A673 (cell line): ENCODE measurements around the gene SPRING1. TPM values are rescaled to one million over a fixed set of nuclear protein-coding genes. Genes with fewer than 3 reads are reported as not detected.

Experiments used
- Bru-seq: library from RNA; stranded (reverse); fragments of 400-500 nt; gene quantifications from one replicate; lab custom pipeline; 2021; lab: Mats Ljungman, UMichigan
- BruChase-seq, 2 experiments: library from RNA; stranded (reverse); fragments of 400-500 nt; gene quantifications; one replicate each; lab custom pipeline; 2021; lab: Mats Ljungman, UMichigan
- BruUV-seq: library from RNA; stranded (reverse); fragments of 400-500 nt; replicated peaks from 2 replicates; lab custom pipeline; 2021; lab: Mats Ljungman, UMichigan
- CTCF ChIA-PET: fragments of 300-600 bp; sonication (Branson Sonifier 250); formaldehyde crosslinking; loops from one replicate; lab custom pipeline; 2022; ENCODE audit warnings: antibody characterized with exemption; lab: Charles Lee
- POLR2A ChIA-PET: fragments of 300-600 bp; sonication (Branson Sonifier 250); formaldehyde crosslinking; loops from one replicate; lab custom pipeline; 2022; ENCODE audit warnings: antibody characterized with exemption; ENCODE audit not compliant: low non-redundant PET; lab: Charles Lee
- DNase-seq: peaks from one replicate; pipeline ENCODE4 v3.0.0-alpha.2; 2015; ENCODE audit warnings: low spot score
- H3K27ac ChIP-seq: fragments of 200-600 bp; sonication (generic); 2 replicates; pipeline ENCODE4 v1.5.1; 2016; ENCODE audit warnings: mixed run types, low read depth, mild to moderate bottlenecking, mixed read lengths, antibody characterized with exemption, low read length; ENCODE audit not compliant: poor library complexity, severe bottlenecking
- H3K27me3 ChIP-seq: fragments of 200-600 bp; sonication (generic); replicated peaks from 2 replicates; pipeline ENCODE4 v1.6.1; 2017; ENCODE audit warnings: mixed run types, low read depth, mild to moderate bottlenecking, mixed read lengths, antibody characterized with exemption, low read length; ENCODE audit not compliant: insufficient read depth, poor library complexity
- H3K36me3 ChIP-seq: fragments of 200-600 bp; sonication (generic); 2 replicates; pipeline ENCODE4 v1.6.1; 2016; ENCODE audit warnings: mixed run types, mild to moderate bottlenecking, mixed read lengths, antibody characterized with exemption, low read length; ENCODE audit not compliant: insufficient read depth, poor library complexity, severe bottlenecking
- H3K4me1 ChIP-seq: fragments of 200-600 bp; sonication (generic); 2 replicates; pipeline ENCODE4 v1.6.1; 2017; ENCODE audit warnings: mixed run types, mild to moderate bottlenecking, mixed read lengths, antibody characterized with exemption, low read length; ENCODE audit not compliant: insufficient read depth, poor library complexity, severe bottlenecking
- H3K4me3 ChIP-seq: fragments of 200-600 bp; sonication (generic); 2 replicates; pipeline ENCODE4 v1.5.1; 2016; ENCODE audit warnings: low read depth, mixed run types, mild to moderate bottlenecking, mixed read lengths, low read length; ENCODE audit not compliant: poor library complexity, severe bottlenecking
- H3K9me3 ChIP-seq: fragments of 200-600 bp; sonication (generic); 2 replicates; pipeline ENCODE4 v1.6.1; 2016; ENCODE audit warnings: mixed run types, low read depth, mild to moderate bottlenecking, mixed read lengths, antibody characterized with exemption, low read length; ENCODE audit not compliant: poor library complexity, severe bottlenecking
- EZH2 ChIP-seq: fragments of 200-600 bp; sonication (generic); IDR thresholded peaks from 2 replicates; pipeline ENCODE4 v1.6.1; 2017; ENCODE audit warnings: borderline replicate concordance, low read depth, mild to moderate bottlenecking, mixed read lengths, antibody characterized with exemption, low read length; ENCODE audit not compliant: poor library complexity, severe bottlenecking
- intact Hi-C: fragments of 100-400 bp; cut with micrococcal nuclease; formaldehyde crosslinking; loops from one replicate; pipeline ENCODE4 v1.10.0; 2022; ENCODE audit not compliant: unreplicated experiment
- long read RNA-seq: library from polyadenylated mRNA; stranded (forward); transcript quantifications from one replicate; pipeline ENCODE4 v2.0.0, GENCODE V29; 2022
- total RNA-seq: library from RNA; stranded (reverse); gene quantifications from 2 replicates; pipeline ENCODE4 v1.2.3, GENCODE V29; 2021
- TF ChIP-seq, protein P1 (sequence below): fragments of 300-800, 200-600 bp; sonication (generic); conservative IDR thresholded peaks from 2 replicates; pipeline ENCODE4 v1.5.1; 2017; ENCODE audit warnings: low read depth, mild to moderate bottlenecking, antibody characterized with exemption, low read length, moderate library complexity, mixed read lengths

SPRING1 gene, protein sequence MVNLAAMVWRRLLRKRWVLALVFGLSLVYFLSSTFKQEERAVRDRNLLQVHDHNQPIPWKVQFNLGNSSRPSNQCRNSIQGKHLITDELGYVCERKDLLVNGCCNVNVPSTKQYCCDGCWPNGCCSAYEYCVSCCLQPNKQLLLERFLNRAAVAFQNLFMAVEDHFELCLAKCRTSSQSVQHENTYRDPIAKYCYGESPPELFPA
- 21.3 and 23.0 TPM in 2 replicates for total RNA-seq
- Bru-seq, nascent RNA, result percentile 68 among the genes with signal in this experiment
- BruChase-seq, experiment 1, labeled RNA remaining after a 2-hour chase, result percentile 76 among the genes with signal in this experiment
- BruChase-seq, experiment 2, labeled RNA remaining after a 6-hour chase, result percentile 90 among the genes with signal in this experiment
- long read RNA-seq, full-length matches to known transcripts, result 18 of 29 reads
- long read RNA-seq, partial matches to known transcripts, result 1 of 29 reads
- long read RNA-seq, other reads (novel, unspliced or antisense), result 10 of 29 reads

DNA sequence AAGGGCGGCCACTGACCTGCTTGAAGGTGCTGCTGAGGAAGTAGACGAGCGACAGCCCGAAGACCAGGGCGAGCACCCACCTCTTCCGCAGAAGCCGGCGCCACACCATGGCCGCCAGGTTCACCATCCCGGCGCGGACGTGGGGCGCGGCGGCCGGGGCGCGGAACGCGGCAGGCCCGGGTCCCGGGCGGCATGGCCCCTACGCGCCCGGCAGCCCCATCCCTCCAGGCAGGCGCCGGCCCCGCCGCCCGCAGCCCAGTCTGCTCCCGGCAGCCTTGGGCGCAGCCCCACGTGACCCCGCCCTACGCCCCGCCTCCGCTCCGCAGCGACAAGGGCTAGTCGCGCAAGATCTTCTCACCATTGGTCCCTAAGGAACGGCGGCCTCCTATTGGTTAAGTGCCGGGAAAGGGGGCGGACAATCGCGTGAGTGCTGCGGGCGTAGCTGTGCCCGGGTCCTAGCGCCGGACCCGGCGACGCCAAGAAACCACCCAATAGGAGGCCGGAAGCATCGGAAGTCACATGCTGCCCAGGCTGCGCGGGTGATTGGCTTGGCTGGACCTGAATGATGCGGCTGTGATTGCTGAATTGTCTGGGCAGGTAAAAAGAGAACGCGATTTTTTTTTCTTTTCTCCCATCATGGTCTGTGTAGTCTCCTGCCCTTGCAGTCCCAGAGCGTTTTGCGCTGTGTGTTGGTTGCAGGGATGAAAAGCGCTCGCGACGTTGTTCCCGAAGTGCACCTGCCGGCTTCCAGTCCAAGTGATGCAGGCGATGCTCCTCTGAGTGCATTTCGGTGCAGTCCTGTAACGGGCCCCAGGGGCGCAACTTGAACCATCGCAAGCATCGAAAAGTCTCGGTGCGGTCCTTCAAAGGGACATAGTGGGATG lies at the start of gene SPRING1, which contains the start of gene RNFT2:
TSS of gene SPRING1 (minus strand) at position 296 of the 884 bp plus-strand sequence. CDS start at position 127, 169 bp downstream.
TSS of gene RNFT2 (plus strand) at position 542 of the 884 bp plus-strand sequence. CDS start 2,183 bp downstream, outside the sequence.
- POLR2A ChIA-PET, result interaction anchor here (0.6 kb wide), 2 partner anchors 186 to 960 kb away, joined by 3 to 4 read pairs; no protein-coding TSS in a partner anchor
- CTCF ChIA-PET, result no interaction called here
- H3K4me3 ChIP-seq, result peak within 1 kb of the TSS; percentile 71
- no peaks in the 10 kb centered on the region for H3K36me3 ChIP-seq
- TF ChIP-seq EZH2, result no peak
- TF ChIP-seq, protein P1, sequence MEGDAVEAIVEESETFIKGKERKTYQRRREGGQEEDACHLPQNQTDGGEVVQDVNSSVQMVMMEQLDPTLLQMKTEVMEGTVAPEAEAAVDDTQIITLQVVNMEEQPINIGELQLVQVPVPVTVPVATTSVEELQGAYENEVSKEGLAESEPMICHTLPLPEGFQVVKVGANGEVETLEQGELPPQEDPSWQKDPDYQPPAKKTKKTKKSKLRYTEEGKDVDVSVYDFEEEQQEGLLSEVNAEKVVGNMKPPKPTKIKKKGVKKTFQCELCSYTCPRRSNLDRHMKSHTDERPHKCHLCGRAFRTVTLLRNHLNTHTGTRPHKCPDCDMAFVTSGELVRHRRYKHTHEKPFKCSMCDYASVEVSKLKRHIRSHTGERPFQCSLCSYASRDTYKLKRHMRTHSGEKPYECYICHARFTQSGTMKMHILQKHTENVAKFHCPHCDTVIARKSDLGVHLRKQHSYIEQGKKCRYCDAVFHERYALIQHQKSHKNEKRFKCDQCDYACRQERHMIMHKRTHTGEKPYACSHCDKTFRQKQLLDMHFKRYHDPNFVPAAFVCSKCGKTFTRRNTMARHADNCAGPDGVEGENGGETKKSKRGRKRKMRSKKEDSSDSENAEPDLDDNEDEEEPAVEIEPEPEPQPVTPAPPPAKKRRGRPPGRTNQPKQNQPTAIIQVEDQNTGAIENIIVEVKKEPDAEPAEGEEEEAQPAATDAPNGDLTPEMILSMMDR, result 0 out of 2 replicates have a peak, but pooled peaks have one; percentile 8
- H3K27me3 ChIP-seq, result no peaks in the 10 kb centered on the region
- peak; percentile 100 for DNase-seq
- H3K27ac ChIP-seq, result peak within 1 kb of the TSS; percentile 41
- H3K9me3 ChIP-seq, result no peaks in the 10 kb centered on the region
- TSS peak; percentile 85 for BruUV-seq
- peaks cover 13% of the 10 kb centered on the region for H3K4me1 ChIP-seq
- intact Hi-C loops, result no loop called here

DNA sequence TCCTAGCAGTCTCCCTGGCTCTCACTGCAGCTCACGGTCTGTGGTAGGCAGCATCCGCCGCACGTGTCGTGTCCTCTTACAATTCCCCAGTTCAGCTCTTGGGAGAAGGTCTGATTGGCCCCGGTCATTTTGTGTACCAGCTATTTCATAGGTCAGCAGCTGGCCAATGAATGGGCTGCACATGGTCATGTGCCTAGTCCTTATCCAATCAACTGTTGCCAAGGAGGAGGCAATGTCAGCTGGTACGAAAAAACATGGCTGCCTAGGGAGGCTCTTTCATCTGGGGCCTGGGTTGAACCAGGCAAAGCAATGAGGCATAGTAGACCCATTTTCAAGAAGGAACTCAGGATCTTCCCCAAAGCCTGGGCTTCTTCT lies 46.4 kb upstream of the SPRING1 start:
- Histone ChIP-seq H3K27me3 (no peaks in the 10 kb centered on the region), H3K4me1 (no peaks in the 10 kb centered on the region), H3K4me3 (no peak overlapping the region), H3K27ac (no peak overlapping the region), H3K36me3 (no peaks in the 10 kb centered on the region), H3K9me3 (no peaks in the 10 kb centered on the region)
- TF ChIP-seq, protein P1, result no peak
- no peak for TF ChIP-seq EZH2
- POLR2A ChIA-PET, result no interaction called here
- intact Hi-C loops, result no loop called here
- CTCF ChIA-PET, result no interaction called here
- DNase-seq, result peak; percentile 32
- BruUV-seq, result no TSS peak

DNA sequence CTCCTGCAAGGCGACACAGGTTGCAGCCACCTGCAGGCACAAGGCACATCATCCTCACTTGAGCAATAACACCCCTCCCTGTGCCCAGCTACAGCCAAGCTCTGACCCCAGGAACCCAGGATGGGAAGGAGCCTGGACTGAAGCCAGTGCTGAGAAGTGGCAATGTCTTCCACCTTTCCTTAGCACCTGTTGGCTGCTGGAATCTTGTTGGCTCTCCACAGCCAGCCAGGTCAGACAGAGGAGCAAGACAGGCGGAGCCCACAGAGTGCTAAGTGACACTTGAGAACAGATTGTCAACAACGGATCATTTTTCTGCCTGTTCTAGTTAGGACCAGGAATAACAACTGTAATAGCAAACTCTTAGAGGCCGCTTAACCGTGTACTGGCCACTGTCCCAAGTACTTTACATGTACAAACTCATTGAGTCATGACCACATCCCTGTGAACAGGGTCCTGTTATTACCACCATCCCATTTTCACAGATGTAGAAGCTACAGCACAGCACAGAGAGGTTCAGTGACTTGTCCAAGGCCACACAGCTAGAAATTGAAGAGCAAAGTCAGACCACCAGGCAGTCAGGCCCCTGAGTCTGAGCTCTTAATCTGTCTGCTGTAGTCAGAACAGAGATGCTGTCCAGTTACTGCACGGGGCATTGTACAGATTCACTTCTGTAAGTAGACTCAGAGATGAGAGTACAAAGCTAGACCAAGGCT lies 45.8 kb upstream of the SPRING1 start:
- no peaks in the 10 kb centered on the region for H3K27me3 ChIP-seq
- BruUV-seq, result no TSS peak
- no peaks in the 10 kb centered on the region for H3K4me1 ChIP-seq
- no peak overlapping the region for H3K27ac ChIP-seq
- no peak for TF ChIP-seq EZH2
- ChIA-PET CTCF (no interaction called here), POLR2A (no interaction called here)
- no peak overlapping the region for H3K4me3 ChIP-seq
- no peak for DNase-seq
- H3K9me3 ChIP-seq, result no peaks in the 10 kb centered on the region
- intact Hi-C loops, result no loop called here
- no peaks in the 10 kb centered on the region for H3K36me3 ChIP-seq
